Adrenal gland (tissue), 12 donors: ENCODE results near the gene CPVL. TPM values are rescaled to one million over a fixed set of nuclear protein-coding genes. Genes with fewer than 3 reads are reported as not detected.

Source experiments
- DNase-seq, 7 donors: peaks; one replicate each; pipeline ENCODE4 v3.0.0-alpha.2; 2019 to 2020
- H3K27ac ChIP-seq, 5 donors: fragments of 200-600 bp; sonication (generic) in 4 of 5; 1 replicate in 3 of 5; 2 replicates in 2 of 5; pipeline versions ENCODE4 v1.5.1 to v1.8.0; 2016 to 2020; ENCODE audit warnings: mild to moderate bottlenecking in 1 of 5
- H3K27me3 ChIP-seq: fragments of 200-600 bp; 2 replicates; pipeline ENCODE4 v1.8.0; 2021
- H3K36me3 ChIP-seq, 2 donors: fragments of 200-600 bp; replicated peaks in 1 of 2; 1 replicate in 1 of 2; 2 replicates in 1 of 2; pipeline versions ENCODE4 v1.5.1 to v1.8.0; 2018 to 2022
- H3K4me1 ChIP-seq, 2 donors: fragments of 200-600 bp; replicated peaks in 1 of 2; 1 replicate in 1 of 2; 2 replicates in 1 of 2; pipeline versions ENCODE4 v1.5.1 to v1.8.0; 2018 to 2021
- H3K4me3 ChIP-seq, 4 donors: fragments of 200-600 bp; sonication (generic) in 3 of 4; one replicate each; pipeline ENCODE4 v1.5.1; 2016 to 2018
- H3K9me3 ChIP-seq, 3 donors: fragments of 200-600 bp; sonication (generic) in 1 of 3; replicated peaks in 1 of 3; 1 replicate in 2 of 3; 2 replicates in 1 of 3; pipeline versions ENCODE4 v1.5.1 to v1.8.0; 2016 to 2021
- CTCF ChIP-seq, 6 experiments: fragments of 450-650 bp in 4 of 6; fragments of 200-600 bp in 2 of 6; sonication (generic) in 1 of 6; IDR thresholded peaks; 1 replicate in 5 of 6; 2 replicates in 1 of 6; pipeline versions ENCODE4 v1.5.1 to v1.8.0; 2016 to 2021; ENCODE audit warnings: antibody characterized with exemption in 6 of 6, mild to moderate bottlenecking in 2 of 6, moderate library complexity in 1 of 6
- POLR2A ChIP-seq, 2 donors: fragments of 450-650 bp; IDR thresholded peaks; one replicate each; pipeline ENCODE4 v1.6.1; 2017; ENCODE audit warnings: antibody characterized with exemption in 2 of 2, mild to moderate bottlenecking in 2 of 2, moderate library complexity in 1 of 2
- WGBS, 4 donors: extraction: QIAGEN DNeasy Blood & Tissue Kit in 2 of 4; methylation state at CpG; one replicate each; pipeline versions ENCODE4 v1.1.5 to v1.1.7; 2013 to 2017; 5-methylcytosine and 5-hydroxymethylcytosine counted together
- intact Hi-C, 2 donors: fragments of 100-400 bp; cut with DNase I; formaldehyde crosslinking; loops; one replicate each; pipeline versions ENCODE4 v1.14.1 to v1.15.0; 2022 to 2023
- polyA plus RNA-seq, 3 donors: library from polyadenylated mRNA; stranded (reverse); fragments of 200-250 nt in 2 of 3; fragments of 350-450 nt in 1 of 3; fragmentation: Illumina TruSeq in 1 of 3; extraction: RNeasy Lipid Tissue Mini Kit (QIAGEN cat#74804) in 1 of 3; gene quantifications; one replicate each; pipeline ENCODE4 v1.2.3, GENCODE V29; 2013 to 2014
- total RNA-seq, 9 donors: library from RNA; depleted of rRNA in 4 of 9; stranded (reverse); fragments of >200 nt in 4 of 9; fragments of 120-200 nt in 1 of 9; fragmentation: NEBNext Ultra II Directional in 1 of 9; extraction: Animal tissue kit (Norgen Biotek cat#: 25700) in 1 of 9; gene quantifications; one replicate each; pipeline versions ENCODE4 v1.1.0 to v1.2.4, GENCODE V29; 2013 to 2023
- donor health status: healthy with polysubstance abuse.
- donor health status: Bipolar disorder and iron deficiency.
- donor health status: DM: yes; HTN: yes; CAD: no.
- donor health status: DM: no; HTN: no; CAD: no.
- donor health status: DM: no; HTN: no; CAD: no.
- donor health status: DM: yes; HTN: yes; CAD: no.

Gene CPVL
- total and polyA plus RNA-seq, 12 donors, result 3.2 to 61.7 (median 32.7) TPM

GRCh38 chr7:29138588-29138987 is 7.7 kb downstream of the CPVL start:
- Histone ChIP-seq H3K27ac (no peak overlapping the region), H3K9me3 (no peaks in the 10 kb centered on the region), H3K36me3 (no peaks in the 10 kb centered on the region), H3K4me1 (no peaks in the 10 kb centered on the region), H3K4me3 (no peak overlapping the region), H3K27me3 (no peaks in the 10 kb centered on the region)
- TF ChIP-seq POLR2A (IDR thresholded peaks at IDR 0.05) (no peak), CTCF (IDR thresholded peaks at IDR 0.05) (no peak)
- intact Hi-C loops, result no loop called here
- no peak for DNase-seq
- WGBS, 4 donors, result 40 to 61% (median 46%) methylated on average over 4 of the region's 4 CpGs

- H3K27ac ChIP-seq, result no peak overlapping the region
- no peaks in the 10 kb centered on the region for H3K4me1 ChIP-seq
- no peaks in the 10 kb centered on the region for H3K36me3 ChIP-seq
- H3K4me3 ChIP-seq, result no peak overlapping the region
- no peaks in the 10 kb centered on the region for H3K9me3 ChIP-seq
- intact Hi-C loops, result no loop called here
- no peak for DNase-seq
- no peak for TF ChIP-seq POLR2A (IDR thresholded peaks at IDR 0.05)
- no peak for TF ChIP-seq CTCF (IDR thresholded peaks at IDR 0.05)
- 86 to 92% (median 87%) methylated on average over 1 of the region's 1 CpG for WGBS, 4 donors
- H3K27me3 ChIP-seq, result no peaks in the 10 kb centered on the region
These were observed 10.5 kb downstream of the CPVL start for GRCh38 chr7:29135846-29136245.

GRCh38 chr7:29132980-29133379 is 13.4 kb downstream of the CPVL start:
- 65 to 74% (median 68%) methylated on average over 3 of the region's 3 CpGs for WGBS, 4 donors
- no peaks in the 10 kb centered on the region for H3K9me3 ChIP-seq
- H3K27me3 ChIP-seq, result no peaks in the 10 kb centered on the region
- no peak overlapping the region for H3K4me3 ChIP-seq
- DNase-seq, result no peak
- no peaks in the 10 kb centered on the region for H3K36me3 ChIP-seq
- intact Hi-C loops, result no loop called here
- no peak for TF ChIP-seq POLR2A (IDR thresholded peaks at IDR 0.05)
- no peak for TF ChIP-seq CTCF (IDR thresholded peaks at IDR 0.05)
- no peak overlapping the region for H3K27ac ChIP-seq
- H3K4me1 ChIP-seq, result no peaks in the 10 kb centered on the region

GRCh38 chr7:29131678-29132077 is 14.7 kb downstream of the CPVL start:
- TF ChIP-seq POLR2A (IDR thresholded peaks at IDR 0.05) (no peak), CTCF (IDR thresholded peaks at IDR 0.05) (no peak)
- 83 to 94% (median 91%) methylated on average over 5 of the region's 5 CpGs for WGBS, 4 donors
- H3K36me3 ChIP-seq, result no peaks in the 10 kb centered on the region
- no peaks in the 10 kb centered on the region for H3K4me1 ChIP-seq
- H3K4me3 ChIP-seq, result no peak overlapping the region
- intact Hi-C loops, result no loop called here
- DNase-seq, result no peak
- H3K27ac ChIP-seq, result no peak overlapping the region
- H3K27me3 ChIP-seq, result no peaks in the 10 kb centered on the region
- no peaks in the 10 kb centered on the region for H3K9me3 ChIP-seq
